Liver (tissue), 9 donors: ENCODE measurements around the gene GLT1D1. TPM values are rescaled to one million over a fixed set of nuclear protein-coding genes. Genes with fewer than 3 reads are reported as not detected.

ENCODE experiments used
- DNase-seq: peaks from one replicate; pipeline ENCODE4 v3.0.0-alpha.2; 2017; ENCODE audit warnings: low spot score
- H3K27ac ChIP-seq, 2 donors: one replicate each; pipeline ENCODE4 v1.7.0; 2013; ENCODE audit warnings: inconsistent platforms in 2 of 2, low read length in 2 of 2, control low read depth in 1 of 2, low read depth in 1 of 2, mild to moderate bottlenecking in 1 of 2
- H3K27me3 ChIP-seq, 4 donors: one replicate each; pipeline versions ENCODE4 v1.6.1 to v1.7.0; 2013; ENCODE audit warnings: low read length in 3 of 4, inconsistent platforms in 1 of 4, mild to moderate bottlenecking in 1 of 4, moderate library complexity in 1 of 4; ENCODE audit not compliant: control insufficient read depth in 4 of 4, insufficient read depth in 4 of 4
- H3K36me3 ChIP-seq, 4 donors: one replicate each; pipeline versions ENCODE4 v1.6.1 to v1.7.0; 2013; ENCODE audit warnings: low read length in 3 of 4, mild to moderate bottlenecking in 3 of 4, low read depth in 1 of 4, moderate library complexity in 1 of 4; ENCODE audit not compliant: control insufficient read depth in 4 of 4, insufficient read depth in 3 of 4
- H3K4me1 ChIP-seq, 4 donors: one replicate each; pipeline versions ENCODE4 v1.6.1 to v1.7.0; 2013; ENCODE audit warnings: low read length in 3 of 4, mild to moderate bottlenecking in 3 of 4, moderate library complexity in 1 of 4; ENCODE audit not compliant: control insufficient read depth in 4 of 4, insufficient read depth in 4 of 4
- H3K4me3 ChIP-seq, 3 donors: one replicate each; pipeline versions ENCODE4 v1.6.1 to v1.7.0; 2013; ENCODE audit warnings: low read length in 3 of 3, control low read depth in 1 of 3, low read depth in 1 of 3, mild to moderate bottlenecking in 1 of 3
- H3K9ac ChIP-seq, 2 donors: one replicate each; pipeline ENCODE4 v1.7.0; 2013; ENCODE audit warnings: low read length in 2 of 2, mild to moderate bottlenecking in 2 of 2, moderate library complexity in 2 of 2, control low read depth in 1 of 2, low read depth in 1 of 2
- H3K9me3 ChIP-seq, 4 donors: one replicate each; pipeline versions ENCODE4 v1.6.1 to v1.7.0; 2013; ENCODE audit warnings: low read length in 3 of 4; ENCODE audit not compliant: control insufficient read depth in 4 of 4
- FOXA2 ChIP-seq: IDR thresholded peaks from 2 replicates; pipeline ENCODE4 v1.6.1; 2016; ENCODE audit warnings: antibody characterized with exemption
- GABPA ChIP-seq, 2 donors: IDR thresholded peaks in 1 of 2; conservative IDR thresholded peaks in 1 of 2; 2 replicates each; pipeline ENCODE4 v1.6.1; 2016; ENCODE audit warnings: antibody characterized with exemption in 2 of 2, mild to moderate bottlenecking in 1 of 2, moderate library complexity in 1 of 2
- HNF4A ChIP-seq, 2 donors: conservative IDR thresholded peaks; 2 replicates each; pipeline ENCODE4 v1.6.1; 2016; ENCODE audit warnings: antibody characterized with exemption in 2 of 2, mild to moderate bottlenecking in 2 of 2
- HNF4G ChIP-seq: IDR thresholded peaks from 2 replicates; pipeline ENCODE4 v1.6.1; 2016; ENCODE audit warnings: antibody characterized with exemption
- JUND ChIP-seq, 2 donors: IDR thresholded peaks; 2 replicates each; pipeline ENCODE4 v1.6.1; 2016; ENCODE audit warnings: antibody characterized with exemption in 2 of 2
- RXRA ChIP-seq, 2 donors: IDR thresholded peaks; 2 replicates each; pipeline ENCODE4 v1.6.1; 2017 to 2018; ENCODE audit warnings: antibody characterized with exemption in 2 of 2, mild to moderate bottlenecking in 1 of 2
- SP1 ChIP-seq: IDR thresholded peaks from 2 replicates; pipeline ENCODE4 v1.6.1; 2018; ENCODE audit warnings: antibody characterized with exemption, mild to moderate bottlenecking
- YY1 ChIP-seq: IDR thresholded peaks from 2 replicates; pipeline ENCODE4 v1.6.1; 2016; ENCODE audit warnings: antibody characterized with exemption, mild to moderate bottlenecking
- WGBS: extraction: QIAGEN DNeasy Blood & Tissue Kit; methylation state at CpG from one replicate; pipeline ENCODE4 v1.1.7; 2013; 5-methylcytosine and 5-hydroxymethylcytosine counted together
- polyA plus RNA-seq, 2 donors: library from polyadenylated mRNA; stranded (reverse) in 1 of 2; unstranded in 1 of 2; fragments of 200-250 nt in 1 of 2; fragments of >200 nt in 1 of 2; fragmentation: Nextera tagmentation in 1 of 2; extraction: Ambion mirVana in 1 of 2; gene quantifications; one replicate each; pipeline versions ENCODE4 v1.2.1 to v1.2.3, GENCODE V29; 2013 to 2015
- total RNA-seq, 2 donors: library from RNA; depleted of rRNA; stranded (reverse); fragments of >200 nt; gene quantifications; one replicate each; pipeline ENCODE4 v1.2.3, GENCODE V29; 2014
- TF ChIP-seq, protein P1 (sequence below): IDR thresholded peaks from 2 replicates; pipeline ENCODE4 v1.6.1; 2016; ENCODE audit warnings: antibody characterized with exemption
- TF ChIP-seq, protein P2 (sequence below): IDR thresholded peaks from 2 replicates; pipeline ENCODE4 v1.6.1; 2016; ENCODE audit warnings: antibody characterized with exemption
- TF ChIP-seq, protein P3 (sequence below): IDR thresholded peaks from 2 replicates; pipeline ENCODE4 v1.6.1; 2016; ENCODE audit warnings: antibody characterized with exemption, mild to moderate bottlenecking
- TF ChIP-seq, protein P4 (sequence below): fragments of 150-350 bp; IDR thresholded peaks from 2 replicates; pipeline ENCODE4 v1.5.1; 2017; ENCODE audit warnings: improper control_type of control experiment, low read depth, low read length; ENCODE audit not compliant: missing input control
- TF ChIP-seq, protein P5 (sequence below): IDR thresholded peaks from 2 replicates; pipeline ENCODE4 v1.6.1; 2016; ENCODE audit warnings: antibody characterized with exemption
- donor health status: healthy.
- donor health status: healthy.
- donor health status: healthy.
- donor health status: healthy.
- donor health status: healthy.

Gene GLT1D1
- total and polyA plus RNA-seq, 4 donors = 10.4 to 17.7 (median 13.9) TPM

DNA sequence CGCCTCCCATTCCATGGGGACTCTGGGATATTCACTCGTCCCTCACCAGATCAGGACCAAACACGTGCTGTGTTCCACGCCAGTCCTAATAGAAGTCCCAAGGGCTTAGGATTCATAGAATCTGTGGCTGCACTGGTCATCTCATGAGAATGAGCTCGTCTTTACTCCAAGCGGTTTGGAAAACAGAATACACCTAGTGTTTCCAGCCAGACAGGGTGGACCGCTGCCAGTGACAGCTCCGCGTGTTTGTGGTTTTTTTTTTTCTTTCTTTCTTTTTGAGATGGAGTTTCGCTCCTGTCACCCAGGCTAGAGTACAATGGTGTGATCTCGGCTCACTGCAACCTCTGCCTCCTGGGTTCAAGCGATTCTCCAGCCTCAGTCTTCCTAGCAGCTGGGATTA is 75.1 kb downstream of the GLT1D1 start:
- DNase-seq = no peak
- H3K27ac ChIP-seq = peak overlapping the region in 1 of 2 donors; percentile 37
- H3K27me3 ChIP-seq = no peaks in the 10 kb centered on the region
- H3K4me1 ChIP-seq = peaks cover 0 to 5% (median 2%) of the 10 kb centered on the region in 4 donors
- H3K9me3 ChIP-seq = no peaks in the 10 kb centered on the region
- H3K9ac ChIP-seq = no peak overlapping the region
- peaks cover 0 to 4% (median 2%) of the 10 kb centered on the region in 4 donors for H3K36me3 ChIP-seq
- TF ChIP-seq RXRA (IDR thresholded peaks at IDR 0.05) = no peak
- TF ChIP-seq HNF4G = no peak
- no peak for TF ChIP-seq YY1
- TF ChIP-seq, protein P1, sequence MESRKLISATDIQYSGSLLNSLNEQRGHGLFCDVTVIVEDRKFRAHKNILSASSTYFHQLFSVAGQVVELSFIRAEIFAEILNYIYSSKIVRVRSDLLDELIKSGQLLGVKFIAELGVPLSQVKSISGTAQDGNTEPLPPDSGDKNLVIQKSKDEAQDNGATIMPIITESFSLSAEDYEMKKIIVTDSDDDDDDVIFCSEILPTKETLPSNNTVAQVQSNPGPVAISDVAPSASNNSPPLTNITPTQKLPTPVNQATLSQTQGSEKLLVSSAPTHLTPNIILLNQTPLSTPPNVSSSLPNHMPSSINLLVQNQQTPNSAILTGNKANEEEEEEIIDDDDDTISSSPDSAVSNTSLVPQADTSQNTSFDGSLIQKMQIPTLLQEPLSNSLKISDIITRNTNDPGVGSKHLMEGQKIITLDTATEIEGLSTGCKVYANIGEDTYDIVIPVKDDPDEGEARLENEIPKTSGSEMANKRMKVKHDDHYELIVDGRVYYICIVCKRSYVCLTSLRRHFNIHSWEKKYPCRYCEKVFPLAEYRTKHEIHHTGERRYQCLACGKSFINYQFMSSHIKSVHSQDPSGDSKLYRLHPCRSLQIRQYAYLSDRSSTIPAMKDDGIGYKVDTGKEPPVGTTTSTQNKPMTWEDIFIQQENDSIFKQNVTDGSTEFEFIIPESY = no peak
- no peak for TF ChIP-seq HNF4A (conservative IDR thresholded peaks at IDR 0.05)
- no peak for TF ChIP-seq JUND (IDR thresholded peaks at IDR 0.05)
- no peak for TF ChIP-seq GABPA (IDR thresholded peaks at IDR 0.05 in 1 of 2, conservative IDR thresholded peaks at IDR 0.05 in 1 of 2)
- 90% methylated on average over 12 of the region's 12 CpGs for WGBS
- no peak overlapping the region for H3K4me3 ChIP-seq

DNA sequence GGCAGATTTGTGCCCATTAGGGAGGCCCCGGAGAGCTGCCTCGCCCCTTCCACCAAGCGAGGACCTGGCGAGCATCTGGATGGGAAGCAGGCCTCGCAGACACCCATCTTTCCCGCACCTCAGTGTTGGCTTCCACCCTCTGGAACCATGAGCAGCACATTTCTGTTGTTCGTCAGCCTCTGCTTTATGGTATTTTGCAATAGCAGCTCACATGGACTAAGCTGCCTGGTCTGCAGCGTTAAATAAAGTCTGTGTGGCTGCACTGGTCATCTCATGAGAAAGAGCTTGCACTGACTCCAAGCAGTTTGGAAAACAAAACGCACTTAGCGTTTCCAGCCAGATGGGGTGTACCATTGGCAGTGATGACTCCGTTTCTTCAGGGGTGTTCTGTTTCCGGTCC is 75.8 kb downstream of the GLT1D1 start:
- Histone ChIP-seq H3K9ac (no peak overlapping the region), H3K27ac (peak overlapping the region; percentile 39 to 56), H3K9me3 (no peaks in the 10 kb centered on the region), H3K36me3 (peaks cover 0 to 4% (median 2%) of the 10 kb centered on the region in 4 donors), H3K4me3 (no peak overlapping the region), H3K4me1 (peaks cover 0 to 5% (median 2%) of the 10 kb centered on the region in 4 donors), H3K27me3 (no peaks in the 10 kb centered on the region)
- DNase-seq = no peak
- TF ChIP-seq, protein P2, sequence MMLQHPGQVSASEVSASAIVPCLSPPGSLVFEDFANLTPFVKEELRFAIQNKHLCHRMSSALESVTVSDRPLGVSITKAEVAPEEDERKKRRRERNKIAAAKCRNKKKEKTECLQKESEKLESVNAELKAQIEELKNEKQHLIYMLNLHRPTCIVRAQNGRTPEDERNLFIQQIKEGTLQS = no peak
- 89% methylated on average over 12 of the region's 12 CpGs for WGBS

DNA sequence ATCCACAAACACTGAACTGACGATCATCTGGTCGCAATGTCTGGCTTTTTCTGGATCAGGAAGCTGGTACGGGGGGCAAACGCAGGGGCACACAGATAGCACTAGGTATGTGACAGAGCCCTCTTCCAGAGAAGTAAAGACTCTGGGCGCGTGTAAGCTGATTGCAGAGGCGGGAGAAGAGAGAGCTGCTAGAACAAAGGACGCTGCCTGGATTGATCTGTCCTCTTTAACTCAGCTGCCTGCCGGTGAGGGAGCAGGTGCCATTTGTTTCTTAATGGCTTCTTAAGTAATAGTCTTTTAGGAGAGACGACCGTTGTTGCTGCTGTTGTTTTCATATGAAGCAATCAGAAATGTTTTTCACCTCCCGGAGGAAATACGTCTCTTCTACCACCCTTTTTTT is 77.3 kb downstream of the GLT1D1 start:
- peaks cover 0 to 5% (median 2%) of the 10 kb centered on the region in 4 donors for H3K4me1 ChIP-seq
- H3K9ac ChIP-seq = no peak overlapping the region
- DNase-seq = no peak
- no peaks in the 10 kb centered on the region for H3K9me3 ChIP-seq
- no peak overlapping the region for H3K27ac ChIP-seq
- peaks cover 0 to 4% (median 2%) of the 10 kb centered on the region in 4 donors for H3K36me3 ChIP-seq
- 87% methylated on average over 13 of the region's 13 CpGs for WGBS
- H3K27me3 ChIP-seq = no peaks in the 10 kb centered on the region
- H3K4me3 ChIP-seq = no peak overlapping the region
- TF ChIP-seq, protein P3, sequence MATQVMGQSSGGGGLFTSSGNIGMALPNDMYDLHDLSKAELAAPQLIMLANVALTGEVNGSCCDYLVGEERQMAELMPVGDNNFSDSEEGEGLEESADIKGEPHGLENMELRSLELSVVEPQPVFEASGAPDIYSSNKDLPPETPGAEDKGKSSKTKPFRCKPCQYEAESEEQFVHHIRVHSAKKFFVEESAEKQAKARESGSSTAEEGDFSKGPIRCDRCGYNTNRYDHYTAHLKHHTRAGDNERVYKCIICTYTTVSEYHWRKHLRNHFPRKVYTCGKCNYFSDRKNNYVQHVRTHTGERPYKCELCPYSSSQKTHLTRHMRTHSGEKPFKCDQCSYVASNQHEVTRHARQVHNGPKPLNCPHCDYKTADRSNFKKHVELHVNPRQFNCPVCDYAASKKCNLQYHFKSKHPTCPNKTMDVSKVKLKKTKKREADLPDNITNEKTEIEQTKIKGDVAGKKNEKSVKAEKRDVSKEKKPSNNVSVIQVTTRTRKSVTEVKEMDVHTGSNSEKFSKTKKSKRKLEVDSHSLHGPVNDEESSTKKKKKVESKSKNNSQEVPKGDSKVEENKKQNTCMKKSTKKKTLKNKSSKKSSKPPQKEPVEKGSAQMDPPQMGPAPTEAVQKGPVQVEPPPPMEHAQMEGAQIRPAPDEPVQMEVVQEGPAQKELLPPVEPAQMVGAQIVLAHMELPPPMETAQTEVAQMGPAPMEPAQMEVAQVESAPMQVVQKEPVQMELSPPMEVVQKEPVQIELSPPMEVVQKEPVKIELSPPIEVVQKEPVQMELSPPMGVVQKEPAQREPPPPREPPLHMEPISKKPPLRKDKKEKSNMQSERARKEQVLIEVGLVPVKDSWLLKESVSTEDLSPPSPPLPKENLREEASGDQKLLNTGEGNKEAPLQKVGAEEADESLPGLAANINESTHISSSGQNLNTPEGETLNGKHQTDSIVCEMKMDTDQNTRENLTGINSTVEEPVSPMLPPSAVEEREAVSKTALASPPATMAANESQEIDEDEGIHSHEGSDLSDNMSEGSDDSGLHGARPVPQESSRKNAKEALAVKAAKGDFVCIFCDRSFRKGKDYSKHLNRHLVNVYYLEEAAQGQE = no peak
- no peak for TF ChIP-seq GABPA (IDR thresholded peaks at IDR 0.05 in 1 of 2, conservative IDR thresholded peaks at IDR 0.05 in 1 of 2)
- no peak for TF ChIP-seq SP1
- TF ChIP-seq, protein P1 = no peak
- TF ChIP-seq HNF4G = no peak
- TF ChIP-seq, protein P2 = no peak
- TF ChIP-seq FOXA2 = no peak
- TF ChIP-seq, protein P4, sequence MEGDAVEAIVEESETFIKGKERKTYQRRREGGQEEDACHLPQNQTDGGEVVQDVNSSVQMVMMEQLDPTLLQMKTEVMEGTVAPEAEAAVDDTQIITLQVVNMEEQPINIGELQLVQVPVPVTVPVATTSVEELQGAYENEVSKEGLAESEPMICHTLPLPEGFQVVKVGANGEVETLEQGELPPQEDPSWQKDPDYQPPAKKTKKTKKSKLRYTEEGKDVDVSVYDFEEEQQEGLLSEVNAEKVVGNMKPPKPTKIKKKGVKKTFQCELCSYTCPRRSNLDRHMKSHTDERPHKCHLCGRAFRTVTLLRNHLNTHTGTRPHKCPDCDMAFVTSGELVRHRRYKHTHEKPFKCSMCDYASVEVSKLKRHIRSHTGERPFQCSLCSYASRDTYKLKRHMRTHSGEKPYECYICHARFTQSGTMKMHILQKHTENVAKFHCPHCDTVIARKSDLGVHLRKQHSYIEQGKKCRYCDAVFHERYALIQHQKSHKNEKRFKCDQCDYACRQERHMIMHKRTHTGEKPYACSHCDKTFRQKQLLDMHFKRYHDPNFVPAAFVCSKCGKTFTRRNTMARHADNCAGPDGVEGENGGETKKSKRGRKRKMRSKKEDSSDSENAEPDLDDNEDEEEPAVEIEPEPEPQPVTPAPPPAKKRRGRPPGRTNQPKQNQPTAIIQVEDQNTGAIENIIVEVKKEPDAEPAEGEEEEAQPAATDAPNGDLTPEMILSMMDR = no peak
- TF ChIP-seq, protein P5, sequence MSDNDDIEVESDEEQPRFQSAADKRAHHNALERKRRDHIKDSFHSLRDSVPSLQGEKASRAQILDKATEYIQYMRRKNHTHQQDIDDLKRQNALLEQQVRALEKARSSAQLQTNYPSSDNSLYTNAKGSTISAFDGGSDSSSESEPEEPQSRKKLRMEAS = no peak
